HEK293T (cell line): ENCODE data around the gene RNF152.

Experiments used
- CTCF ChIA-PET: fragments of 350-600 bp; formaldehyde crosslinking; extraction: SDS; loops from one replicate; lab custom pipeline; 2021; ENCODE audit warnings: antibody characterized with exemption, inconsistent platforms; lab: Yijun Ruan, JAX
- POLR2A ChIA-PET: fragments of 350-600 bp; formaldehyde crosslinking; extraction: SDS; loops from one replicate; lab custom pipeline; 2020; ENCODE audit warnings: antibody characterized with exemption, inconsistent platforms; lab: Yijun Ruan, JAX
- DNase-seq: peaks from one replicate; pipeline ENCODE4 v3.0.0; 2012; ENCODE audit warnings: mixed read lengths; ENCODE audit errors: extremely low spot score
- ARNT ChIP-seq: fragments of 450-650 bp; IDR thresholded peaks from 2 replicates; pipeline ENCODE4 v1.6.1; 2017; ENCODE audit warnings: mild to moderate bottlenecking
- BHLHE40 ChIP-seq: fragments of 450-650 bp; IDR thresholded peaks from 2 replicates; pipeline ENCODE4 v1.6.1; 2016; ENCODE audit warnings: mild to moderate bottlenecking, moderate library complexity, borderline replicate concordance
- CTBP1 ChIP-seq: fragments of 450-650 bp; IDR thresholded peaks from 2 replicates; pipeline ENCODE4 v1.6.1; 2016; ENCODE audit warnings: borderline replicate concordance
- ELF4 ChIP-seq: fragments of 450-650 bp; IDR thresholded peaks from 2 replicates; pipeline ENCODE4 v1.6.1; 2017; ENCODE audit warnings: antibody characterized with exemption
- FOXA1 ChIP-seq: fragments of 450-650 bp; IDR thresholded peaks from 2 replicates; pipeline ENCODE4 v1.6.1; 2016; ENCODE audit warnings: mild to moderate bottlenecking
- FOXK2 ChIP-seq: fragments of 450-650 bp; IDR thresholded peaks from 2 replicates; pipeline ENCODE4 v1.6.1; 2016; ENCODE audit warnings: mild to moderate bottlenecking
- FOXM1 ChIP-seq: fragments of 450-650 bp; IDR thresholded peaks from 2 replicates; pipeline ENCODE4 v1.6.1; 2017; ENCODE audit warnings: mild to moderate bottlenecking, borderline replicate concordance
- HDGF ChIP-seq: fragments of 450-650 bp; IDR thresholded peaks from 2 replicates; pipeline ENCODE4 v1.6.1; 2017; ENCODE audit warnings: antibody characterized with exemption, borderline replicate concordance
- L3MBTL2 ChIP-seq: fragments of 450-650 bp; conservative IDR thresholded peaks from 2 replicates; pipeline ENCODE4 v1.6.1; 2016; ENCODE audit warnings: mild to moderate bottlenecking
- LEF1 ChIP-seq: fragments of 450-650 bp; IDR thresholded peaks from 2 replicates; pipeline ENCODE4 v1.6.1; 2017; ENCODE audit warnings: mild to moderate bottlenecking, borderline replicate concordance
- NFRKB ChIP-seq: fragments of 450-650 bp; IDR thresholded peaks from 2 replicates; pipeline ENCODE4 v1.6.1; 2016; ENCODE audit warnings: mild to moderate bottlenecking, moderate library complexity
- PKNOX1 ChIP-seq: fragments of 450-650 bp; IDR thresholded peaks from 2 replicates; pipeline ENCODE4 v1.6.1; 2016
- SP1 ChIP-seq: fragments of 450-650 bp; IDR thresholded peaks from 2 replicates; pipeline ENCODE4 v1.6.1; 2017
- SUZ12 ChIP-seq: fragments of 450-650 bp; IDR thresholded peaks from 2 replicates; pipeline ENCODE4 v1.6.1; 2016; ENCODE audit warnings: mild to moderate bottlenecking
- TARDBP ChIP-seq: fragments of 450-650 bp; IDR thresholded peaks from 2 replicates; pipeline ENCODE4 v1.6.1; 2016
- ZNF384 ChIP-seq: fragments of 450-650 bp; IDR thresholded peaks from 2 replicates; pipeline ENCODE4 v1.6.1; 2016

The RNF152 gene

GRCh38 chr18:61929881-61930640, 37.3 kb upstream of the RNF152 start:
- ChIA-PET CTCF (no interaction called here), POLR2A (no interaction called here)

GRCh38 chr18:61926532-61926931, 33.7 kb upstream of the RNF152 start:
- TF ChIP-seq HDGF (no peak), SP1 (no peak), L3MBTL2 (no peak), PKNOX1 (no peak), FOXK2 (no peak), BHLHE40 (no peak), FOXM1 (no peak), TARDBP (no peak), FOXA1 (no peak), CTBP1 (no peak), ZNF384 (no peak), ARNT (no peak), ELF4 (no peak), SUZ12 (no peak), LEF1 (no peak), NFRKB (no peak)
- ChIA-PET CTCF (no interaction called here), POLR2A (no interaction called here)
- DNase-seq, result no peak

More at GRCh38 chr18:61929881-61930640, 37.3 kb upstream of the RNF152 start:
- DNase-seq, result no peak
- TF ChIP-seq L3MBTL2, result no peak
- no peak for TF ChIP-seq PKNOX1
- no peak for TF ChIP-seq LEF1
- no peak for TF ChIP-seq ELF4
- no peak for TF ChIP-seq ARNT
- no peak for TF ChIP-seq ZNF384

GRCh38 chr18:61924550-61924949, 31.7 kb upstream of the RNF152 start:
- CTCF ChIA-PET, result no interaction called here
- no peak for DNase-seq
- POLR2A ChIA-PET, result no interaction called here
- TF ChIP-seq NFRKB, result no peak
- no peak for TF ChIP-seq FOXK2
- no peak for TF ChIP-seq CTBP1
- TF ChIP-seq FOXA1, result no peak
- TF ChIP-seq BHLHE40, result no peak
- TF ChIP-seq L3MBTL2, result no peak
- TF ChIP-seq PKNOX1, result no peak
- no peak for TF ChIP-seq LEF1
- no peak for TF ChIP-seq HDGF

GRCh38 chr18:61922435-61922834, 29.6 kb upstream of the RNF152 start:
- no peak for TF ChIP-seq TARDBP
- no peak for TF ChIP-seq FOXK2
- no peak for TF ChIP-seq PKNOX1
- no peak for TF ChIP-seq LEF1
- no peak for TF ChIP-seq HDGF
- TF ChIP-seq L3MBTL2, result no peak
- TF ChIP-seq FOXA1, result no peak
- no peak for TF ChIP-seq ARNT
- TF ChIP-seq BHLHE40, result no peak
- TF ChIP-seq SUZ12, result no peak
- no peak for TF ChIP-seq FOXM1
- no peak for TF ChIP-seq CTBP1
- no peak for TF ChIP-seq NFRKB
- no peak for TF ChIP-seq SP1
- ChIA-PET CTCF (interaction anchor here (0.6 kb wide), 1 partner anchor 713 kb away, joined by 6 read pairs; no protein-coding TSS in a partner anchor), POLR2A (no interaction called here)
- DNase-seq, result no peak

- ChIA-PET POLR2A (no interaction called here), CTCF (interaction anchor here (0.6 kb wide), 2 partner anchors 713 to 814 kb away, joined by 3 to 6 read pairs; no protein-coding TSS in a partner anchor)
- no peak for DNase-seq
- no peak for TF ChIP-seq SUZ12
- TF ChIP-seq NFRKB, result no peak
- TF ChIP-seq CTBP1, result no peak
- TF ChIP-seq FOXK2, result no peak
- TF ChIP-seq L3MBTL2, result no peak
- TF ChIP-seq ZNF384, result no peak
- no peak for TF ChIP-seq ARNT
- TF ChIP-seq HDGF, result no peak
- TF ChIP-seq FOXA1, result no peak
- TF ChIP-seq TARDBP, result no peak
- TF ChIP-seq ELF4, result no peak
- no peak for TF ChIP-seq FOXM1
- TF ChIP-seq LEF1, result no peak
- no peak for TF ChIP-seq BHLHE40
- TF ChIP-seq SP1, result no peak
- no peak for TF ChIP-seq PKNOX1
Observed at GRCh38 chr18:61921621-61922235, 28.9 kb upstream of the RNF152 start.
